Cardiac atrium fibroblast (primary cell): ENCODE results near the gene DES. TPM values are rescaled to one million over a fixed set of nuclear protein-coding genes. Genes with fewer than 3 reads are reported as not detected.

Experiments
- total RNA-seq: library from RNA; depleted of rRNA; stranded (reverse); fragments of >200 nt; gene quantifications from 2 replicates; pipeline ENCODE4 v1.2.3, GENCODE V29; 2015

Gene DES
- 0.32 TPM in 1 of 2 replicates, not detected in the other for total RNA-seq

GRCh38 chr2:219418155-219419011, at the start of gene DES:
DES (plus strand) TSS chr2:219418377; CDS start chr2:219418463, 86 bp downstream.

GRCh38 chr2:219387306-219388120, 30.7 kb upstream of the DES start, which contains the start of gene DNPEP:
DNPEP (minus strand) TSS chr2:219387912; CDS start chr2:219387794, 118 bp downstream.

GRCh38 chr2:219434718-219435525, 16.7 kb downstream of the DES start, which contains the start of gene SPEG:
SPEG (plus strand) TSS chr2:219434843; CDS start chr2:219434978, 135 bp downstream.

Other genes starting within 250 kb of the DES start
- 0.16 TPM in 1 of 2 replicates, not detected in the other for gene SLC23A3, start 248.3 kb upstream of the DES start, total RNA-seq
- 16.1 and 32.9 TPM in 2 replicates for gene CNPPD1, start 241.5 kb upstream of the DES start, total RNA-seq
- 49.9 and 67.9 TPM in 2 replicates for gene RETREG2, start 240.1 kb upstream of the DES start, total RNA-seq
- 17.0 and 32.6 TPM in 2 replicates for gene ZFAND2B, start 211.6 kb upstream of the DES start, total RNA-seq
- 39.9 and 46.0 TPM in 2 replicates for gene ABCB6, start 199.4 kb upstream of the DES start, total RNA-seq
- gene ATG9A, start 188.7 kb upstream of the DES start, total RNA-seq: 57.6 and 109 TPM in 2 replicates
- 45.8 and 58.7 TPM in 2 replicates for gene ANKZF1, start 188.6 kb upstream of the DES start, total RNA-seq
- 4.7 and 14.8 TPM in 2 replicates for gene GLB1L, start 172.9 kb upstream of the DES start, total RNA-seq
- 11.2 and 17.3 TPM in 2 replicates for gene STK16, start 172.9 kb upstream of the DES start, total RNA-seq
- not detected in 2 replicates for gene TUBA4B, start 165.1 kb upstream of the DES start, total RNA-seq
- gene TUBA4A, start 164.5 kb upstream of the DES start, total RNA-seq: 16.4 and 39.2 TPM in 2 replicates
- gene DNAJB2, start 139.0 kb upstream of the DES start, total RNA-seq: 32.9 and 35.3 TPM in 2 replicates
- gene PTPRN, start 109.0 kb upstream of the DES start, total RNA-seq: 0.36 and 1.9 TPM in 2 replicates
- gene RESP18, start 85.6 kb upstream of the DES start, total RNA-seq: not detected in 2 replicates
- 78.3 and 89.3 TPM in 2 replicates for gene DNPEP, start 30.5 kb upstream of the DES start, total RNA-seq
- 5.2 and 6.8 TPM in 2 replicates for gene SPEG, start 16.5 kb downstream of the DES start, total RNA-seq
- 69.7 and 93.9 TPM in 2 replicates for gene GMPPA, start 80.5 kb downstream of the DES start, total RNA-seq
- not detected in 2 replicates for gene ASIC4, start 96.1 kb downstream of the DES start, total RNA-seq
- 192 and 214 TPM in 2 replicates for gene CHPF, start 125.4 kb downstream of the DES start, total RNA-seq
- gene TMEM198, start 125.7 kb downstream of the DES start, total RNA-seq: 5.4 and 5.8 TPM in 2 replicates
- 63.2 and 64.8 TPM in 2 replicates for gene OBSL1, start 153.2 kb downstream of the DES start, total RNA-seq
- gene INHA, start 153.9 kb downstream of the DES start, total RNA-seq: not detected in 2 replicates
- 11.3 and 14.6 TPM in 2 replicates for gene STK11IP, start 179.5 kb downstream of the DES start, total RNA-seq
- gene SLC4A3, start 209.3 kb downstream of the DES start, total RNA-seq: 6.2 and 6.3 TPM in 2 replicates